Measurements from ENCODE around the gene DTNB. TPM values are rescaled to one million over a fixed set of nuclear protein-coding genes. Genes with fewer than 3 reads are reported as not detected.

The DTNB gene
- total RNA-seq, 3 donors from 2014 or later, result 4.8 to 8.8 (median 7.2) TPM

GRCh38 chr2:25331686-25332365, 341.6 kb downstream of the DTNB start:
- TF ChIP-seq CTCF (IDR thresholded peaks at IDR 0.05), result no peak
- ATAC-seq (no peak), DNase-seq (peak in 1 of 3 donors; percentile 40)
- peaks cover 2% of the 10 kb centered on the region for H3K9me3 ChIP-seq
- H3K4me3 ChIP-seq, result no peak overlapping the region
- intact Hi-C loops (cut with DNase I, micrococcal nuclease), result no loop called here
- no peaks in the 10 kb centered on the region for H3K36me3 ChIP-seq (ENCODE audit: low read depth)
- peaks cover 4% of the 10 kb centered on the region for H3K4me1 ChIP-seq (ENCODE audit: low read depth)

GRCh38 chr2:25330937-25331336, 342.4 kb downstream of the DTNB start:
- DNase-seq, result no peak
- Histone ChIP-seq H3K9me3 (peaks cover 10% of the 10 kb centered on the region), H3K4me1 (ENCODE audit: low read depth) (peaks cover 4% of the 10 kb centered on the region), H3K4me3 (no peak overlapping the region), H3K36me3 (ENCODE audit: low read depth) (no peaks in the 10 kb centered on the region)
- intact Hi-C loops (cut with DNase I, micrococcal nuclease), result no loop called here
- no peak for ATAC-seq
- no peak for TF ChIP-seq CTCF (IDR thresholded peaks at IDR 0.05)

- peaks cover 10% of the 10 kb centered on the region for H3K9me3 ChIP-seq
- intact Hi-C loops (cut with DNase I, micrococcal nuclease), result no loop called here
- no peak overlapping the region for H3K4me3 ChIP-seq
- no peak for TF ChIP-seq CTCF (IDR thresholded peaks at IDR 0.05)
- peaks cover 4% of the 10 kb centered on the region for H3K4me1 ChIP-seq (ENCODE audit: low read depth)
- peak in 1 of 3 donors; percentile 29 for DNase-seq
- no peak for ATAC-seq
- no peaks in the 10 kb centered on the region for H3K36me3 ChIP-seq (ENCODE audit: low read depth)
Observed at GRCh38 chr2:25330273-25330672, 343.1 kb downstream of the DTNB start.

- peaks cover 4% of the 10 kb centered on the region for H3K4me1 ChIP-seq (ENCODE audit: low read depth)
- no peak for ATAC-seq
- DNase-seq, result no peak
- TF ChIP-seq CTCF (IDR thresholded peaks at IDR 0.05), result no peak
- intact Hi-C loops (cut with DNase I, micrococcal nuclease), result no loop called here
- peaks cover 10% of the 10 kb centered on the region for H3K9me3 ChIP-seq
- H3K36me3 ChIP-seq (ENCODE audit: low read depth), result no peaks in the 10 kb centered on the region
- H3K4me3 ChIP-seq, result no peak overlapping the region
Observed at GRCh38 chr2:25328152-25329085, 345.0 kb downstream of the DTNB start.

Small RNA genes within 50 kb of the gene (microRNA-seq; reads per million reads assigned to microRNA genes)
- gene MIR1301, result 126 reads per million, percentile 64 among the genes with 10 or more reads in this experiment

Other genes with a start within 250 kb of the DTNB start
- 10 to 100 TPM; 29.9 to 39.2 (median 33.4) TPM for gene ASXL2, start 204.9 kb upstream of the DTNB start, total RNA-seq